ENCODE measurements around the gene KIF12. TPM values are rescaled to one million over a fixed set of nuclear protein-coding genes. Genes with fewer than 3 reads are reported as not detected.

Gene KIF12
- total and polyA plus RNA-seq, 4 donors: 0.47 to 6.7 (median 4.8) TPM

DNA sequence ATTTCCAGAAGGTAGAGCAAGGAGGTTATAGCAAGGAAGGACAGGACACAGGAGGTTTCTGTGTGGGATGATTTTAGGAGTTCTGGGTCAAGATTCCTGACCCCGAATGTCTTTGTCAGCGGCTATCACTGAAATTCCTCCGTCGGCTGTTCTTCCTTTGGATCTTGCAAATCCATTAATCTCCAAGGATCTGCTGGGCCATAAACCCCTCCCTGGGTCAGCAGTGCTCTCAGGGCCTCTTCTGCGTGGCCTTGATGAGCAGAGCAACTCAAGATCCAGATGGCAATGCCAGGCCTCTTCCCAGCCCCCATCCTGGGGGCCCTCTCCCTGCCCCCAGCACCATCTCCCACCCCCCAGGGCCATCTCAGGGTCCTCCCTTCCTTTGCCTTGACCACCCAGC lies 40.0 kb upstream of the KIF12 start:
- Histone ChIP-seq H3K27me3 (ENCODE audit: control insufficient read depth in 3 of 3, insufficient read depth in 3 of 3, low read length in 2 of 3) (no peaks in the 10 kb centered on the region), H3K4me1 (ENCODE audit: control insufficient read depth in 5 of 5, insufficient read depth in 5 of 5, low read length in 5 of 5) (peaks cover 9 to 26% (median 14%) of the 10 kb centered on the region in 5 donors), H3K36me3 (ENCODE audit: control insufficient read depth in 4 of 4, insufficient read depth in 4 of 4, low read length in 4 of 4) (no peaks in the 10 kb centered on the region), H3K9ac (ENCODE audit: insufficient read depth in 1 of 2, low read length in 2 of 2) (no peak overlapping the region), H3K4me3 (no peak overlapping the region), H3K9me3 (ENCODE audit: control insufficient read depth in 4 of 4, insufficient read depth in 3 of 4, low read length in 3 of 4) (no peaks in the 10 kb centered on the region), H3K27ac (ENCODE audit: low read depth in 1 of 2, low read length in 1 of 2) (peak overlapping the region in 1 of 2 donors; percentile 21)
- WGBS, 2 donors: 75 to 82% methylated on average over 5 of the region's 5 CpGs
- DNase-seq (no peak), ATAC-seq (ENCODE audit: insufficient read depth, low FRiP score) (no peak)
- no peak for TF ChIP-seq CTCF (IDR thresholded peaks at IDR 0.05; ENCODE audit: control extremely low read depth, extremely low read depth)

GRCh38 chr9:114138552-114138971 lies 39.5 kb upstream of the KIF12 start:
- DNase-seq (no peak), ATAC-seq (ENCODE audit: insufficient read depth, low FRiP score) (no peak)
- peaks cover 9 to 26% (median 14%) of the 10 kb centered on the region in 5 donors for H3K4me1 ChIP-seq (ENCODE audit: control insufficient read depth in 5 of 5, insufficient read depth in 5 of 5, low read length in 5 of 5)
- H3K9me3 ChIP-seq (ENCODE audit: control insufficient read depth in 4 of 4, insufficient read depth in 3 of 4, low read length in 3 of 4): no peaks in the 10 kb centered on the region
- H3K4me3 ChIP-seq: no peak overlapping the region
- no peak for TF ChIP-seq CTCF (IDR thresholded peaks at IDR 0.05; ENCODE audit: control extremely low read depth, extremely low read depth)
- H3K27me3 ChIP-seq (ENCODE audit: control insufficient read depth in 3 of 3, insufficient read depth in 3 of 3, low read length in 2 of 3): no peaks in the 10 kb centered on the region
- H3K9ac ChIP-seq (ENCODE audit: insufficient read depth in 1 of 2, low read length in 2 of 2): no peak overlapping the region
- no peaks in the 10 kb centered on the region for H3K36me3 ChIP-seq (ENCODE audit: control insufficient read depth in 4 of 4, insufficient read depth in 4 of 4, low read length in 4 of 4)
- H3K27ac ChIP-seq (ENCODE audit: low read depth in 1 of 2, low read length in 1 of 2): no peak overlapping the region
- 78 to 83% methylated on average over 8 of the region's 8 CpGs for WGBS, 2 donors

- 73 to 83% methylated on average over 6 of the region's 6 CpGs for WGBS, 2 donors
- Histone ChIP-seq H3K9ac (ENCODE audit: insufficient read depth in 1 of 2, low read length in 2 of 2) (no peak overlapping the region), H3K4me3 (no peak overlapping the region), H3K27me3 (ENCODE audit: control insufficient read depth in 3 of 3, insufficient read depth in 3 of 3, low read length in 2 of 3) (no peaks in the 10 kb centered on the region), H3K27ac (ENCODE audit: low read depth in 1 of 2, low read length in 1 of 2) (no peak overlapping the region), H3K36me3 (ENCODE audit: control insufficient read depth in 4 of 4, insufficient read depth in 4 of 4, low read length in 4 of 4) (no peaks in the 10 kb centered on the region), H3K4me1 (ENCODE audit: control insufficient read depth in 5 of 5, insufficient read depth in 5 of 5, low read length in 5 of 5) (peaks cover 9 to 26% (median 14%) of the 10 kb centered on the region in 5 donors), H3K9me3 (ENCODE audit: control insufficient read depth in 4 of 4, insufficient read depth in 3 of 4, low read length in 3 of 4) (no peaks in the 10 kb centered on the region)
- TF ChIP-seq CTCF (IDR thresholded peaks at IDR 0.05; ENCODE audit: control extremely low read depth, extremely low read depth): no peak
- no peak for ATAC-seq (ENCODE audit: insufficient read depth, low FRiP score)
- no peak for DNase-seq
Measured at GRCh38 chr9:114137831-114138230, 38.7 kb upstream of the KIF12 start.

DNA sequence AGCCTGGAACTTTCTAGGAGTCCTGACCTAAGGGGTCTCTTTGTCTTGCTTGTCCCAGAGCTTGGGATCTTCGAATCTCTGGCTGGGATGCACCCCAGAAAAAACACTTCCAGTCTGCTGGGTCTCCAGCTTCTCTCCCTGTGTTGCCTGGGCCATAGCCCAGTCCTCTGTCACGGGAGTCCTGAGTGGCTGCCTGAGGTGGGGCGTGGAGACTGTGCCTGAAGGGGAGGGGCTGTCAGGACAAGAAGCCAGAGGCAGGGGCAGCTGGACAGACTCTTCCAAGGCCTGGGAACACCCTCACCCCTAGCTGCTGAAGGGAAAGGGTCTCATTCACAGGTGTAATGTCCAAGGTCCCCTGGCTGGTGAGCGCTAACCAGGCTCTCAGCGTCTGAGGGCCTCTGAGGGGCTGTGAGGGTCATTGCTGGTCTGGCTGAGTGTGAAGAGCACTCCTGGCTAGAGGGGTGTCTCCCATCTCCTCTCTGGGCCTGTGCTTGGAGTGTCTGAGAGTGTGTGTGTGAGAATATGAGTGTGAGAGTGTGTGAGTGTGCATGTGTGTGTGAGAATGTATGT lies 35.8 kb upstream of the KIF12 start:
- Histone ChIP-seq H3K27me3 (ENCODE audit: control insufficient read depth in 3 of 3, insufficient read depth in 3 of 3, low read length in 2 of 3) (no peaks in the 10 kb centered on the region), H3K9ac (ENCODE audit: insufficient read depth in 1 of 2, low read length in 2 of 2) (no peak overlapping the region), H3K4me1 (ENCODE audit: control insufficient read depth in 5 of 5, insufficient read depth in 5 of 5, low read length in 5 of 5) (peaks cover 0 to 25% (median 5%) of the 10 kb centered on the region in 5 donors), H3K4me3 (no peak overlapping the region), H3K27ac (ENCODE audit: low read depth in 1 of 2, low read length in 1 of 2) (no peak overlapping the region), H3K9me3 (ENCODE audit: control insufficient read depth in 4 of 4, insufficient read depth in 3 of 4, low read length in 3 of 4) (no peaks in the 10 kb centered on the region), H3K36me3 (ENCODE audit: control insufficient read depth in 4 of 4, insufficient read depth in 4 of 4, low read length in 4 of 4) (no peaks in the 10 kb centered on the region)
- DNase-seq: no peak
- 51 to 78% methylated on average over 5 of the region's 5 CpGs for whole genome bisulfite sequencing, 2 donors
- ATAC-seq (ENCODE audit: insufficient read depth, low FRiP score): no peak
- TF ChIP-seq CTCF (IDR thresholded peaks at IDR 0.05; ENCODE audit: control extremely low read depth, extremely low read depth): no peak
